DOHH2 (cell line): ENCODE measurements around the gene DLG5.

Experiments used
- CTCF ChIP-seq: fragments of 200-600 bp; sonication (generic); IDR thresholded peaks from one replicate; pipeline ENCODE4 v1.5.1; 2014; ENCODE audit warnings: antibody characterized with exemption, mild to moderate bottlenecking, low read depth, low read length; ENCODE audit not compliant: poor library complexity, severe bottlenecking
- EZH2phosphoT487 ChIP-seq: fragments of 200-600 bp; sonication (generic); IDR thresholded peaks from 2 replicates; pipeline ENCODE4 v1.6.1; 2017; ENCODE audit warnings: borderline replicate concordance, mild to moderate bottlenecking, antibody characterized with exemption, low read length, moderate library complexity, mixed read lengths

GRCh38 chr10:77925410-77925794 is 1.2 kb downstream of the DLG5 start:
- TF ChIP-seq CTCF (no peak), EZH2phosphoT487 (no peak)
